ENCODE measurements around the gene GET4.
"Not testable (repeated sequence)": the region's sequence is repeated elsewhere in the genome, so short reads cannot be mapped to it uniquely, and the experiment has no call there.

The GET4 gene

DNA sequence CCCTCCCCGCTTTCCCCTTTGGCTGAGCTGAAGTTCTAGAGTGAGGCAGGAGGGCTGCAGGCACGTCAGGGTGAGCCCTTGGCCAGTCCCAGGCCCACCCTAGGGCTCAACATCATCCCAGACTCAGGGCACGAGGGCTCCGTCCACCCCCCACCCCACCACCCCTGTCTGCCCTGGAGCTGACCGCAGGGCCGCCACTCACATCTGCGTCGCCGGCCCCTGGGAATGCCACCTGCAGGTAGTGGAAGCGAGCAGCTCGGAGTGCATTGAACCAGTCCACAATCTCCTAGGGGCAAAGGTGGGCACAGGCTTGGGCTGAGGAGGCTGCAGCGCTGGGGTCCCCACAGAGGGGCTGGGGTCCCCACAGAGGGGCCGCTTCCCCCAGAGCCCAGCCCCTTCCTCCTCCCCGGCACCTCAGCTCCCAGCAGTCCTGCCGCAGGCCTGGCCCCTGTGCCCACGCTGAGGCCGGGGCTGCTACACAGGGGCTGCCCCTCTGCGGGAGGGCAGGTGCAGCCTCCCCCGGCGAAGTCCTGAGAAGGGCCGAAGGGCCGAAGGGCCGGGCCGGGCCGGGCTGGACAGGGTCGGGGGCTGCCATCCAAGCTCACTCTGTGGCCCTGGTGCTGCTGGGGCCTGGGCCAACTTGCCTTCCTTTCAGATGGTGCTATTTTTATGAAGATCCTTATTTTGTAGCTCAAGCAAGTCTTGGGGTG lies 24.1 kb downstream of the GET4 start:
- no peak for FAIRE-seq

DNA sequence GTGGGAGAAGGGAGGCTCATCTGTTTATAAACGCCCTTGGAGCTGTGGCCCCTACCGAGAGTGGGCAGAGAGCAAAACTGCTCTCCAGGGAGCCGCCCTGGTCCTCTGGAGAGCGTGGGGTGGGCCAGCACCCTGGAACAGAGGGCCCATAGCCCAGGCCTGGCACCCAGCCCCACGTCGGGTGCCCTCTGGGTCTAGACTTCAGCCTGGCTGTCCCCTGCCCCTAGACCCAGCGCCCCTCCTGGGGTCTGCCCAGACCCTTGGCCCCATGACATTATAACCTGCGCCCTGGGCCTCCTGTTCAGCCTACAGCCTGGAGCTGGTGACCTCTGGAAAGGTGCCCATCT lies 24.7 kb downstream of the GET4 start:
- no peak for FAIRE-seq

DNA sequence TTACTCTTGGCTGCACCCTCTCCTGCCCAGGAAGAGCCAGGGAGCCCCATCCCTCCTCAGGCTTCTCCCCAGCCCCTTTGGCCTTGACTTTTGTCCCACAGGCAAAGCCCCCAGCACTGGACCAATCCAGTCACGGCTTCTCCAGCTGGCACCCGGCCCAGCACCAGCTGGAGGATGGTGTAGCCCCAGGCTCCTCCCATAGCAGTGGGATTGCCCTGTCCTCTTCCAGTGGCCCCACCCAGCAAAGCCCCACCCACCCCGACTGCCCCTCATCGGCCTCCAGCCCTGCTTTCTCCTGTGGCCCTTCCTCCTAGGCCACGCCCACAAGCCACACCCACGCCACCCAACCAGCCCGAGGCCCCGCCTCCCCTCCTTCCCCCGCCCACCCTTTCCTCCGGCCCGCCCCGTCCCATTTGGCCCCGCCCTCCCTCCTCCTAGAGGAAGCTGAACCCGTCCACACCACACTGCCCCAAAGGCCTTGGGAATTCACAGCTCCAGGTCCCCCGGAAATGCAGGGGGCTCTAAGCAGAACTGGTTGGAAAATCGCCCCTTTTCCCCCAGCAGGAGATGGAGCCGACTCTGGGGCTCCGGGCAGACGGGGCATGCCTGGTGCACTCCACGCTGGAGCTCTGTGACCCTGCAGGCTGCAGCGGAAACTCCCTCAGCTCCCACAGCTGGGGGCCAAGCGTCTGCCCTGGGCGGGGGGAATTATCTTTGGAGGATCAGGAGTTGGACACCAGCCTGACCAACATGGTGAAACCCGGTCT lies 25.2 kb downstream of the GET4 start:
- no peak for FAIRE-seq

DNA sequence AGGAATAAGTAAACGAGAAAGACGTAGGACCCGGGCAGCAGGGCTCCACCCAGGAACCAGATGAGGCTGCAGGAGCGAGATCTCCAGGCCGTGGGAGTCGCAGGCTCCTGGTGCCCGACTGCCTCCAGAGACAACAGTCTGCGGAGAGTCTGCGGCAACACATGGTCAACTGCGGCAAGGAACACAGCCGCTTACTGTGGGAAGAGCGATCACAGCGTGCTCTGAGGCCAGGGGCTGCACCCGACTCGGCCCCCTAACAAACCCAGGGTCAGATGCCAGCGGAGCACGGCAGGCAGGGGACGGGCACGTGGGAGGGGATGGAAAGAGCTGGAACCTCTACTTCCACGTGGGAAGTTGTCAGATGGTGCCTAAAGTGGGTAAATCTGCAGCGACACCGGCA lies 26.6 kb downstream of the GET4 start:
- FAIRE-seq, result no peak

DNA sequence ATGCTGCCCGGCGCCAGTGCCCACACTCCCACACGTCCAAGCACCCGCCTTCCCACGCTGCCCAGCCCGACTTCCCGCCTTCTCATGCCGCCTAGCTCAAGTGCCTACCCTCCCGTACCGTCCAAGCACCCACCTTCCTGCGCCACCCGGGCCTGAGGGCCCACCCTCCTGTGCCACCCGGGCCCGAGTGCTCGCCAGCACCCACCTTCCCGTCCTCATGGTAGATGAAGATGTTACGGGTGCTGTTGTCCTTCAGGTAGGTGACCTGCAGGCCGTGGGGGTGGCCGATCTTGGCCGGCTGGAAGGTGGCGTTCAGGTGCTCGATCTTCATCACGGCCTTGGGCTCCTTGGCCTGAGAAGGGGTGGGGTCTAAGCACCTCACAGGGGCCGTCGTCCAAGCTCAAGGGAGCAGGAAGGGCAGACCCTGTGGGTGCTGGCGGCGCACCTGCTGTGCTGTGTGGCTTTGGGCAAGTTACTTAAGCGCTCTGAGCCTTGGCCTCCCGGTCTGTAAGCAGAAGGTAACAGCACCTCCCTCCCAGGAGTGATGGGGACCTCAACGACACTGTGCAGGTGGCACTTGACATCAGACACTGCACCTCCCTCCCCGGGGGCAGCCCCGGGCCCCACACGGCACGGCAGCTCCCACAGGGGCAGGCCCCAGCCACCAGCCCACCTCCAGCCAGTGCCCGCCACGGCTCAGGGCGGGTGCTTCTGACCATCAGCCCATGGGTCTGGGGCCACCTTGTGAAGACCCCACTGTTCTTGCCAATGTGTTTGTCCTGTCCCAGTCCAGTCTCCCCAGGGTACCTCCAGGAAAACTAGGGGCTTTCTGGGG lies 27.8 kb downstream of the GET4 start:
- FAIRE-seq, result no peak

DNA sequence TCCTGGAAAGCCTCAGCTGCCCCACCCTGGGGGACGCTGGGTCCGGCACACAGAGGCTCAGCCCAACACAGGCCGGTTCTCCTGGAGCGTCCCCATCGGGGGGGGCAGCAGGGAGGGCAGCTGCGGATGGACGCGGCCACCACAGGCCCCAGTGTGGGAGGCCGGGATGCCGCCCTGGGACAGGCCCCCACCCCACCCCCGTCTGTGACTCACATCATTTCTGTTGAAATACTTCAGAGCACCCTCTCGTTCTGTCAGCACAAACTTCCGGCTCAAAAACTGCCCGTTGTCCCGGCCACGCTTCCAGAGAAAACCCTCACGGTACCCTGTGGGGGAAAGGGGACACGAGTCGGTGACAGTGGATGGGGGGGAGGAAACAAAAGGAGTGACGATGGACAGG lies 28.5 kb downstream of the GET4 start:
- no peak for FAIRE-seq

DNA sequence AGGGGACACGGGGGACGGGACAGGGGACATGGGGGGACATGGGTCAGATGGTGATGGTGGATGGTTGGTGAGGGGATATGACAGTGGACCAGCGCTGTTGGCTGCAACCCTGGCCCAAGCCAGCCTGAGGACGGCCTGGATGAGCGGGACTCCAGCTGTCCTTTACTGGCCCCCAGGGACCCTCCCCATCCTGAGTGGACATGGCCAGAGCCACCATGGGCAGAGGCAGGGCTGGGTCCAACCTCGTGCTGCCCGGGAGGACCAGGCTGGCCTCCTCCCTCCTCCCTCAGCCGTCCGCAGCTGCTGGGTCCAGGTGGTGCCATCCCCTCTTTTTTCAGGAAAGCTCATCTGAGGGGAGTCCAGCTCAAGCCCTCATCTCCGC lies 30.4 kb downstream of the GET4 start:
- no peak for FAIRE-seq

DNA sequence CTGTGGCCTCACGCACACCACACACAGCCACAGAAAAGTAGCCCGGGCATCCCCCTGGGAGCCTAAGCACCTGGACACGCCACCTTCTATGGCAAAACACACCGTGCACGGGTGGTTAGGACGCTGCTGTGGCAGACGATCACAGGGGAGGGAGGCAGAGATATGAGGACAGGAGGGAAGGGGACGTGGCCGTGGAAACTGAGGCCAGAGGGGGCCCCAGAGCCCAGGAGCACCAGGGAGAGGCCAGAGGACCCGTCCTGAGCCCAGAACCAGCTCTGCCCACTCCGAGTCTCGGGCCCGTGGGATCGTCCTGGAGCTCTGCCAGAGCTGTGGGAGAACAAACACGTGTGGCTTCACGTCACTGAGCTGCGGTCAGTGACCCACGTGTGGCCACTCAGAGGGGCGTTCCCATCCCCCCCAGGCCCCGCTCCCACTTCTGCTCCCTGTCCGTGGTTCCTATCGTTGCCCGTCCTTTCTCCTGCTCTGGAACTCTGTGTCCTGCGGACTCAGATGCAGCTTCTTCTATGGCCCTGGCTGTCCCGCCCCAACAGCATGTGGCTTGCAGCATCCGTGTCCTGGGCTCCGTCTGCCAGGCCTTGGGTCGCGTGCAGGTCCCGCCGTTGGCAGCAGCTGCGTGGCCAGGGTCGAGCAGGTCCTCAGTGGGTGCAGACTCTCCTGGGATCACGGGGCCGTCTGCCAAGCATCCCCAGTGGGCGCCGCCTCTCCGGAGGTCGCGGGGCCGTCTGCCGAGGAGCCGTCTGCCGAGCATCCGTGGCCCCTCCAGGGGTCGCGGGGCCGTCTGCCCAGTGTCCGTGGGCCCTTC lies 31.0 kb downstream of the GET4 start:
- FAIRE-seq, result no peak

DNA sequence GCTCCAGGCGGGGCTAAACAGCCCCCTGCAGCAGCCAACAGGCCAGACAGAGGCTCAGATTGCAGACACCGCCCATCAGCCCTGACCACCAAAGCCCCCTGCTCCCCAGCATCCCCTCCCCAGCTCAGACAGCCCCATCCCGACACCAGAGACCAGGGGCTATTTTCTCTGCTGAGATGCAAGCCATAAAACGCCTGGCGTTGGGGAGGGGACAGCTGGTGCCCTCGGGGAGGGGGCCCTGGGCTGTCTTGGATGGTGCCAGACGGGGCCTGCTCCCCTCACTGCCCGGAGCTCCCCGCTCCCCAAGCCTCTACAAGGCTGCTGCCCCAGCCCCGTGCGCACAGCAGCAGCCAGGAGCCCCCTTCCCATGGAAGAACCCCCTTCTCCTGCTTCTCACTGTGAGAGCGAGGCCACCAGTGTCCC lies 31.8 kb downstream of the GET4 start:
- FAIRE-seq, result no peak

DNA sequence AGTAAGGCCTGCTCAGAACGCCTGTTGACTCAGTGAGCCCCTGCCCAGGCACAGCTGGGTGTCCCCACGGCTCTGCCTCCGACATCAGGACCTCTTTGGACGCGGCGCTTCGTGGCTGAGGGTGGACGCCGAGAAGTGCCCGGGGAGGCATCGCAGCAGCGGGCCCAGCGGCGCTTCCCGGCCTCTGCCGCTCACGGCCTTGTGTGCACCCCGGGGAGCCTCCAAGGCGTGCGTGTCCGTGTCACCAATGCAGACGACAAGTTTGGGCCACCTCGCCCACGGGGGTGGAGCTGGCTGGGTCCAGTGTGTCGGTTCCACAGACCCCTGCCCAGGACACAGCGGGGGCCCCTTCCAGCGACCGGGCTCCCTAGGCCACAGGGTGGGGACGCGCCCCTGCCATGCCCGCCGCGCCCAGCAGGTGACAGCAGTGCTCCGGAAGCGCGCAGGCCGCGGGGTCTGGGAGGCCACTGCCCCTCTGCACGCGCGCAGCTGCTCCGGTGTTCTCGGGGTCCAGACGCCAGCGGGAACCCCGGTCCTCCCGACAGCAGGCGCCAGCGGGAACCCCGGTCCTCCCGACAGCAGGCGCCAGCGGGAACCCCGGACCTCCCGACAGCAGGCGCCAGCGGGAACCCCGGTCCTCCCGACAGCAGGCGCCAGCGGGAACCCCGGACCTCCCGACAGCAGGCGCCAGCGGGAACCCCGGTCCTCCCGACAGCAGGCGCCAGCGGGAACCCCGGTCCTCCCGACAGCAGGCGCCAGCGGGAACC lies 32.4 kb downstream of the GET4 start:
- not testable (repeated sequence) for FAIRE-seq

DNA sequence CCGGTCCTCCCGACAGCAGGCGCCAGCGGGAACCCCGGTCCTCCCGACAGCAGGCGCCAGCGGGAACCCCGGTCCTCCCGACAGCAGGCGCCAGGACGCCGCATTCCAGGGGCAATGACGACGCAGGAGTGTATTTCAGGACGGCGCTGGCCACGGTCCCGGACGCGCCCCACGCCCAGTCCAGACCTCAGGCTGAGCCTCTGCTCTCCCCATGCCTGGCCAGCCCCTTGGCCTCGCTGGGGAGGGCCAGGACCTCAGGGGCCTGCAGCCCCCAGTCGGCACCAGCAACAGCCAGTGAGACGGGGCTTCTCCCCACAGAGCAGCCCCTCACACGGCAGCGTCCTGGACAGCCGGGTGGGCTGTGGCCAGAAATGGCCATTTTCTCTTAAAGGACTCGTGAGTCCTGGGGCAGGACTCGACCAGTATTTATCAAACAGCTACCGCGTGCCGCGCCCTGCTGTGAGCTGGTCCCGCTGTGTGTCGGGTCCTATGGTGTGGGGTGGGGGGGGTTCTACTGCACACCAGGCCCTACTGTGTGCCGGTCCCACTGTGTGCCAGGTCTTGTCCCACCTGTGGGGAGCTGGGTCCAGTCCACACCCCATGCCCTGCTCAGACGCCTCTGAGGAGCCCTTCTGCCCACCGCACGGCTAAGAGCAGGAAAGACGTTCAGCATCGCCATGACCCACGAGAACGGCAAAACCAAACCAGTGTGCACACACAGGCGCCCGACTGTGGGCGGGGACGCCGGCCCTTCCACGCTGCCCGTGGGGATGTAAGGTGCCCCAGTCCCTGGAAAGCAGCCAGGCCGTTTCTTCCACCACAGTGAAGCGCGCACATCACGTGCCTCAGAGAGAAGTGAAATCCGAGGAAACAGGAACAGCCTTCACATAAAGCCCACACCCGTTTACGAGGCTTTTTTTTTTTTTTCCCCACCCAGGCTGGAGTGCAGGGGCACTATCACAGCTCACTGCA lies 33.3 kb downstream of the GET4 start:
- FAIRE-seq, result no peak

DNA sequence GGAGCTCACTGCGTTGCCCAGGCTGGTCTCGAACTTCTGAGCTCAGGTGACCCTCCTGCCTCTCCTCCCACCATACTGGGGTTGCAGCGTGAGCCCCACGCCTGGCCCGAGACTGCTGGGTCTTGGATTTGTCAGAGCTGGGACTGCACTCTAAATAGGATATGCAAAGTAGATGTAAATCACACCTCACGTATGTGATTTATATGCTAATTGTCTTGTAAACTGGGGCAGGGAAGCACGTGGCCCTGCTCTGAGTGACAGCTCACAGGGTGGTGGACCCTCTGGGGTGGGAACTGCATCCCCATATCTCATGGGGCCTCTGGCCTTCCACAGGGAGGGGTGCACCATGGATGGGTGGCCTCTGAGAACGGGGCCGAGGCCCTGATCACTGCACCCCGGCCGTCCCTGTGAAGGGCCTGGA lies 34.1 kb downstream of the GET4 start:
- FAIRE-seq, result no peak

DNA sequence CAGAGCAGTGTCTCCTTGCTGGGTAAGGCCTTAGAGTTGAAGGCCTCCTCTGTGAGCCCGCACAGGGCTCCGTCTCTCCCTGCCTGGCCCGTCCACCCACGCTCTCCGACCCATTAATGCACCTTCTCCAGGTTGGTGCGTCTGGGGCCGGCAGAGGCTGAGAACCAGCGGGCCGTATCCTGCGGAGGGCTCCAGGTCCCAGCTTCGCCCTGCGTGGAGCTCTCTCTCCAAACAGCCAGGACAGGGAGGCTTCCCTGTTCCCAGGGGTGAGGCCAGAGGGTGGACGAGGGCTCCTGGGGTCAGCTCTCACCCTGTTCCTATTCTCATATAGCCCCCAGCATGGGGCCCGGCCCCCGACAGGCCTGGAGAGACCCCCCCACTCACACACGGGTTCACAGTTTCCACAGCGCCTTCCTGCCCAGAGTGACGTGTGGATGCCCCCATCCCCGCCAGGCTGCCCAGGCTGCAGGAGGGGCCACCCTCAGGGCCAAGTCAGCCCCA lies 34.6 kb downstream of the GET4 start:
- no peak for FAIRE-seq

DNA sequence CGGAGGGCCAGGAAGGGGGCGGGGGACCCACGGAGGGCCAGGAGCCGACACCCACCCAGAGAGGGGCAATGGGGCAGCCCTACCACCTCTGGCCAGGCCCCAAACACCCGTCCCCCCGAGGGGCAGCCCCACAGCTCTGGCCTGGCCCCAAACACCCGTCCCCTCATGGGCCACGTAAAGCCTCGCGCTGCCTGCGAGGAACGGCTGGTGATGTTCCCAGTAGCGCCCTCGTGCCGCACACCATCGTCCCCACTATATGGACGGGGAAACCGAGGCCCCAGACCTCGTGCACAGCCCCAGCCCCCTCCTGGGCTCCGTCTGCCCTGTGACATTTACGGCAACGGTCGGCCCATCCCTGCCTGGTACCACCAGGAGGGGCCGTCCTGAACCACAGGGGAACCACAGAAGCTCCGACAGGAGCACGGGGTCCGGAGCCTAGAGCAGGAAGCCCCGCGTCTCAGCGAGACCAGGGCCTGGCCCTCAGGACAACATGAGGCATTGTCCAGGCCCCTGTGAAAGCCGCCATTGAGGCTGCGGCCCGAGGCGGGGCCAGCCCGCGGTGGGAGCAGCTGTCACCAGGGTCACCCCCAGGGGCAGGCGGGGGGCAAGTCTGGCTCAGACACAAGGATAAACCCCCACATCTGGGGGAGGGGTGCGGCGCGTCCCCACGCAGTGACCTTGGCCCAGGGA lies 35.6 kb downstream of the GET4 start:
- no peak for FAIRE-seq

DNA sequence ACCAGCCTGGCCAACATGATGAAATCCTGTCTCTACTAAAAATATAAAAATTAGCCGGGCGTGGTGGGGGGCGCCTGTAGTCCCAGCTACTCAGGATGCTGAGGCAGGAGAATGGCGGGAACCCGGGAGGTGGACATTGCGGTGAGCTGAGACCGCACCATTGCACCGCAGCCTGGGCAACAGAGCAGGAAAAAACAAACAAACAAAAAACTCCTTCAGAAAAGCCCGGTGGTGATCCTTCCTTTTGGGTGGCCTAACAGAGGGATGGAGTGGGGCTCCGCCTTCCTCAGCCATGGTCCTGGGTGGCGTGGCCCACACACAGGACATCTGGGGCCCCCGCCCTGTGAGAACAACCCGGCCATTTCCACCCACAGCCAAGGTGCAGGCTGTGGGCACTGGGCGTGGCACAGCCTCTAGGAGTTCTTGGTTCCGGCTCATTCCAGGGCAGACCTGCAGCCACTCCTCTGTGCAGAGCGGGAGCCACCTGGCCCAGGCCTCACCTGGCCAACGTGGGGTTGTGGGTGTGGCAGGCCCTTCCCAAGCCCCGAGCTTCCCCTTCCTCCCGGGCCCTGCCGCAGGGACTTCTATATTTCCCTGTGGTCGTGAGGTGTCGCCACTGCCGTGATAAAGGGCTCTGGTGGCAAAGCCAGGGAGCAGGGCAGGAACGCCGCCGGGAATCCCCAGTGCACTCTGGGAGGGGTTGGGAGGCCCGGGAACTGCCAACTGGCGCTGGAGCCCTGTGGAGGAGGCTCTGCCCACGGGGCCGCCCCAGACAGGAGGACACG lies 37.6 kb downstream of the GET4 start:
- no peak for FAIRE-seq

DNA sequence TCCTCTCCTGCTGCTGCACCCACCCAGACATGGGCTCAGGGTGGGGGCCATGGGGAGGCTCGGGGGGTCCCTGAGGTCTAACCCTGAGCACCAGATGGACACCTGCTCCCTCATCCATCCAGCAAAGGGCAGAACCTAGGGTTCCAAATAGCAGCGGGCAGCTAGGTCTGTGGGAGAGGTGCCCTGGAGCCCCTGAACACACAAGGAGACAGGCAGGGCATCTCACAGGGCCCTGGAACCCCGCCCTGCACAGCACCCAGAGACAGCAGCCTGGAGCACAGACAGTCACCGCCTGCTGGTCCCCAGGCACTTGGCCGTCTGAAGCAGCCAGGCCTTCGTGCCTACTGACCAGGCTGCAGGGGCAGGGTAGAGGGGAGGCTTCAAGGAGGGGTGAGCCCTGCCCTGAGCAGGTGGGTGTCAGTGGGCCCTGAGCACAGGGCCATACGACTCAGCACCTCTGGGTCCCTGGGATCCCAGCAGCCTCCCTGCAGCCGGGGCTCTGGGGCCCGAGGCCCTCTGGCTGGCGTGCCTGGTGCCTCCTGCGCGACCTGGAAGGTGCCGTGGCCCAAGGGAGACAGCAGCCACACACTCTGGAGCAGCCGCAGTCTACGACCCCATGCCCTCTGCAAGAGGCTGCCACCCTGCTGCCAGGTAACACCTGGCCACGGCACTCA lies 38.3 kb downstream of the GET4 start:
- FAIRE-seq, result no peak

DNA sequence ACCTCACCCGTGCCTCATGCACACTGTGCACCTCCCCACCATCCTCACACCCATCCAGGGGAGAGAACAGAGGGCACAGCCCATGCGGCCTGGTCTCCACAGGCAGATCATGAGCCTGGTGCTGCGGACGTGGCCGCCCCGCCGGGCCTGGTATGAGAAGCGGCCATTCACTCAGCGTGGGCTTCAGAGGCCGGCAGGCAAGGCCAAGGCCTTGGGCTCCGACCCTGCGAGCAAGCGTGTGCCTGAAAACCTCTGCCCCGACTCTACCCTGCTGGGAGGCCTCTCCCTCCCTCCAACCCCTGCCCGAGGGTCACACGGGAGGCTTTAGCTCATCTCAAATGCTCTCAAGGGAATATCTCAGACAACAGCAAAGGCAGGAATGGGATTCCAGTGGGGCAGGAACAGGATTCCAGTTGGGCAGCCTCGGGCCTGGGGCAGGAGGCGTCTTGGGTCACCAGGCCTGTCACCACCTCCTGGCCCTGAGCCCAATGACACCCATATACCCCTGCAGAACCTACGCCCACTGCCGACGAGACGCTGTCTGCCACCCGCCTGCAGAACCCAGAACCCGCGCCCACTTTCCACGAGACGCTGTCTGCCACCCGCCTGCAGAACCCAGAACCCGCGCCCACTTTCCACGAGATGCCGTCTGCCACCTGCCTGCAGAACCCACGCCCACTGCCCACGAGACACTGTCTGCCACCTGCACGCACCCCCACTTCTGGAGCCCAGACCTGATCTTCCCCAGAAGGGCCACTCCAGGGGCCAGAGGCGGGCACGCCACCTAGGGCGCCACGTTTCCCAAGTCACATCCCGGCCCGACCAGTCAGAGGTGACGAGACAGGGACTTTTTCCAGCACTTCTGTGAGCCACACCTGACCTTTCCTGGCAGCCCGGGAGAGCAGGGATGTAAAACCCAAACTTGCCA lies 39.2 kb downstream of the GET4 start:
- no peak for FAIRE-seq
